ENCODE measurements around the gene HYDIN. TPM values are rescaled to one million over a fixed set of nuclear protein-coding genes. Genes with fewer than 3 reads are reported as not detected.
"Not testable (repeated sequence)": the region's sequence is repeated elsewhere in the genome, so short reads cannot be mapped to it uniquely, and the experiment has no call there.

Gene HYDIN
- total RNA-seq, 1 experiment from 2014 or later = 0.07 TPM

GRCh38 chr16:71109656-71110208 is 120.8 kb downstream of the HYDIN start:
- not testable (repeated sequence) for DNase-seq (ENCODE audit: low read depth)

- not testable (repeated sequence) for DNase-seq (ENCODE audit: low read depth)
Measured at GRCh38 chr16:71105881-71106280, 124.6 kb downstream of the HYDIN start.

- DNase-seq (ENCODE audit: low read depth) = not testable (repeated sequence)
Measured at GRCh38 chr16:71083573-71083972, 146.9 kb downstream of the HYDIN start.

- not testable (repeated sequence) for DNase-seq (ENCODE audit: low read depth)
Measured at GRCh38 chr16:71080777-71081176, 149.7 kb downstream of the HYDIN start.

- not testable (repeated sequence) for DNase-seq (ENCODE audit: low read depth)
Measured at GRCh38 chr16:71080262-71080661, 150.3 kb downstream of the HYDIN start.

GRCh38 chr16:71070651-71071050 is 159.9 kb downstream of the HYDIN start:
- not testable (repeated sequence) for DNase-seq (ENCODE audit: low read depth)

GRCh38 chr16:71069842-71070241 is 160.7 kb downstream of the HYDIN start:
- not testable (repeated sequence) for DNase-seq (ENCODE audit: low read depth)

- not testable (repeated sequence) for DNase-seq (ENCODE audit: low read depth)
Measured at GRCh38 chr16:71053897-71054609, 176.5 kb downstream of the HYDIN start.

GRCh38 chr16:71050307-71050706 is 180.2 kb downstream of the HYDIN start:
- peak; percentile 47 for DNase-seq (ENCODE audit: low read depth)

- DNase-seq (ENCODE audit: low read depth) = not testable (repeated sequence)
Measured at GRCh38 chr16:71039368-71040111, 191.0 kb downstream of the HYDIN start.

GRCh38 chr16:71038421-71038820 is 192.1 kb downstream of the HYDIN start:
- not testable (repeated sequence) for DNase-seq (ENCODE audit: low read depth)

GRCh38 chr16:71037987-71038386 is 192.5 kb downstream of the HYDIN start:
- DNase-seq (ENCODE audit: low read depth) = peak; percentile 48

GRCh38 chr16:71028032-71028727 is 202.3 kb downstream of the HYDIN start:
- not testable (repeated sequence) for DNase-seq (ENCODE audit: low read depth)

- not testable (repeated sequence) for DNase-seq (ENCODE audit: low read depth)
Measured at GRCh38 chr16:71027511-71027910, 203.0 kb downstream of the HYDIN start.

- DNase-seq (ENCODE audit: low read depth) = peak; percentile 4
Measured at GRCh38 chr16:71023851-71024439, 206.6 kb downstream of the HYDIN start.

- not testable (repeated sequence) for DNase-seq (ENCODE audit: low read depth)
Measured at GRCh38 chr16:71021961-71022537, 208.5 kb downstream of the HYDIN start.

GRCh38 chr16:71019067-71019682 is 211.3 kb downstream of the HYDIN start:
- DNase-seq (ENCODE audit: low read depth) = peak; percentile 68

- not testable (repeated sequence) for DNase-seq (ENCODE audit: low read depth)
Measured at GRCh38 chr16:71015419-71015818, 215.1 kb downstream of the HYDIN start.

- DNase-seq (ENCODE audit: low read depth) = peak; percentile 73
Measured at GRCh38 chr16:71009440-71010223, 220.9 kb downstream of the HYDIN start.

- DNase-seq (ENCODE audit: low read depth) = not testable (repeated sequence)
Measured at GRCh38 chr16:71006516-71006915, 224.0 kb downstream of the HYDIN start.

All from M059J (cell line).